H1 (cell line): Measurements from ENCODE around the gene MBD3L1. TPM values are rescaled to one million over a fixed set of nuclear protein-coding genes. Genes with fewer than 3 reads are reported as not detected.

Source experiments
- CTCF ChIA-PET: fragments of 300-600 bp; sonication (Branson Sonifier 250); formaldehyde crosslinking; loops from one replicate; lab custom pipeline; 2021; ENCODE audit not compliant: partially characterized antibody; lab: Charles Lee
- POLR2A ChIA-PET: fragments of 300-600 bp; sonication (Branson Sonifier 250); formaldehyde crosslinking; loops from one replicate; lab custom pipeline; 2021; ENCODE audit warnings: inconsistent platforms; ENCODE audit not compliant: partially characterized antibody; lab: Charles Lee
- DNase-seq, 2 experiments: peaks; one replicate each; pipeline versions ENCODE4 v3.0.0 to v3.0.0-alpha.2; 2010 to 2022; ENCODE audit warnings: low spot score in 2 of 2, low read depth in 1 of 2, mixed read lengths in 1 of 2
- FAIRE-seq: peaks from 2 replicates; lab custom pipeline; 2011; peaks lifted over from hg19 to GRCh38; lab: Jason Lieb, UNC
- H2AFZ ChIP-seq: 2 replicates; pipeline ENCODE4 v1.8.1; 2012; ENCODE audit warnings: low read length, inconsistent platforms
- H2AK5ac ChIP-seq: 2 replicates; pipeline ENCODE4 v1.6.1; 2013; ENCODE audit warnings: low read depth, low read length
- H2BK120ac ChIP-seq: replicated peaks from 2 replicates; pipeline ENCODE3; 2013; ENCODE audit warnings: low read depth, low read length, inconsistent platforms
- H2BK12ac ChIP-seq: 2 replicates; pipeline ENCODE4 v1.6.1; 2013; ENCODE audit warnings: low read depth, low read length
- H2BK15ac ChIP-seq: 2 replicates; pipeline ENCODE4 v1.6.1; 2013; ENCODE audit warnings: low read length
- H2BK20ac ChIP-seq: 2 replicates; pipeline ENCODE4 v1.6.1; 2013; ENCODE audit warnings: low read length
- H2BK5ac ChIP-seq: 2 replicates; pipeline ENCODE4 v1.6.1; 2013; ENCODE audit warnings: low read depth, low read length
- H3K14ac ChIP-seq: 2 replicates; pipeline ENCODE4 v1.6.1; 2013; ENCODE audit warnings: inconsistent platforms; ENCODE audit not compliant: insufficient read length
- H3K18ac ChIP-seq: 2 replicates; pipeline ENCODE4 v1.6.1; 2013; ENCODE audit warnings: low read length; ENCODE audit errors: extremely low read depth
- H3K23ac ChIP-seq: 2 replicates; pipeline ENCODE4 v1.6.1; 2013; ENCODE audit warnings: inconsistent platforms; ENCODE audit not compliant: insufficient read length
- H3K23me2 ChIP-seq: 2 replicates; pipeline ENCODE4 v1.6.1; 2013; ENCODE audit warnings: low read depth, low read length
- H3K27ac ChIP-seq: 2 replicates; pipeline ENCODE4 v1.6.1; 2011; ENCODE audit warnings: low read depth, low read length, inconsistent platforms
- H3K27me3 ChIP-seq, 4 experiments: replicated peaks in 1 of 4; 1 replicate in 1 of 4; 2 replicates in 3 of 4; pipeline versions ENCODE4 v1.6.1 to v1.8.1; 2011 to 2013; ENCODE audit warnings: low read length in 3 of 4, mild to moderate bottlenecking in 3 of 4, inconsistent platforms in 2 of 4, mixed read lengths in 2 of 4, moderate library complexity in 1 of 4; ENCODE audit not compliant: control insufficient read depth in 3 of 4, insufficient read depth in 3 of 4; ENCODE audit errors: extremely low read depth in 1 of 4
- H3K36me3 ChIP-seq, 4 experiments: 2 replicates each; pipeline versions ENCODE4 v1.6.1 to v1.8.1; 2011 to 2013; ENCODE audit warnings: mild to moderate bottlenecking in 4 of 4, low read length in 3 of 4, moderate library complexity in 2 of 4, control low read depth in 1 of 4, inconsistent platforms in 1 of 4; ENCODE audit not compliant: insufficient read depth in 4 of 4, control insufficient read depth in 2 of 4
- H3K4ac ChIP-seq: replicated peaks from 2 replicates; pipeline ENCODE3; 2013; ENCODE audit warnings: low read length, low read depth, mixed read lengths, inconsistent platforms; ENCODE audit not compliant: insufficient read length
- H3K4me1 ChIP-seq, 4 experiments: replicated peaks in 1 of 4; 1 replicate in 1 of 4; 2 replicates in 3 of 4; pipeline versions ENCODE4 v1.6.1 to v1.8.1; 2011 to 2013; ENCODE audit warnings: low read length in 3 of 4, inconsistent platforms in 2 of 4, mixed read lengths in 1 of 4; ENCODE audit not compliant: insufficient read depth in 4 of 4, control insufficient read depth in 3 of 4
- H3K4me2 ChIP-seq, 2 experiments: 2 replicates each; pipeline versions ENCODE4 v1.6.1 to v1.8.1; 2011 to 2013; ENCODE audit warnings: low read depth in 2 of 2, low read length in 2 of 2, control low read depth in 1 of 2, inconsistent platforms in 1 of 2, mild to moderate bottlenecking in 1 of 2; ENCODE audit not compliant: insufficient read depth in 1 of 2
- H3K4me3 ChIP-seq, 4 experiments: fragments of 200-600, 300-600 bp in 1 of 4; sonication (generic), shearing (Covaris generic), sonication (Bioruptor Twin) in 1 of 4; 2 replicates each; pipeline versions ENCODE4 v1.5.1 to v1.8.1; 2011 to 2016; ENCODE audit warnings: low read length in 4 of 4, low read depth in 3 of 4, control low read depth in 2 of 4, inconsistent platforms in 2 of 4, mild to moderate bottlenecking in 2 of 4, mixed read lengths in 1 of 4, moderate library complexity in 1 of 4; ENCODE audit not compliant: insufficient read depth in 2 of 4; ENCODE audit errors: extremely low read depth in 1 of 4
- H3K56ac ChIP-seq: replicated peaks from 2 replicates; pipeline ENCODE3; 2013; ENCODE audit warnings: low read depth, mild to moderate bottlenecking, mixed read lengths, low read length, inconsistent platforms; ENCODE audit not compliant: insufficient read length
- H3K79me1 ChIP-seq: 2 replicates; pipeline ENCODE4 v1.6.1; 2013; ENCODE audit warnings: low read depth, low read length, control low read depth
- H3K79me2 ChIP-seq, 2 experiments: 2 replicates each; pipeline versions ENCODE4 v1.6.1 to v1.8.1; 2012 to 2013; ENCODE audit warnings: low read length in 2 of 2, mild to moderate bottlenecking in 2 of 2, inconsistent platforms in 1 of 2; ENCODE audit not compliant: insufficient read depth in 2 of 2, control insufficient read depth in 1 of 2
- H3K9ac ChIP-seq, 4 experiments: replicated peaks in 1 of 4; 1 replicate in 1 of 4; 2 replicates in 3 of 4; pipeline versions ENCODE4 v1.6.1 to v1.8.1; 2011 to 2013; ENCODE audit warnings: low read depth in 3 of 4, low read length in 3 of 4, control low read depth in 2 of 4, mild to moderate bottlenecking in 2 of 4, moderate library complexity in 2 of 4, inconsistent platforms in 1 of 4; ENCODE audit errors: extremely low read depth in 1 of 4
- H3K9me3 ChIP-seq, 2 experiments: 2 replicates each; pipeline versions ENCODE4 v1.6.1 to v1.8.1; 2012 to 2013; ENCODE audit warnings: mild to moderate bottlenecking in 2 of 2, moderate library complexity in 2 of 2, control low read depth in 1 of 2, inconsistent platforms in 1 of 2, low read depth in 1 of 2, low read length in 1 of 2, mixed read lengths in 1 of 2; ENCODE audit not compliant: insufficient read depth in 2 of 2
- H4K20me1 ChIP-seq, 2 experiments: replicated peaks in 1 of 2; 2 replicates each; pipeline versions ENCODE3 to v1.8.1; 2011 to 2013; ENCODE audit warnings: inconsistent platforms in 2 of 2, low read length in 2 of 2, mild to moderate bottlenecking in 1 of 2; ENCODE audit not compliant: insufficient read depth in 2 of 2, control insufficient read depth in 1 of 2
- H4K5ac ChIP-seq: 2 replicates; pipeline ENCODE4 v1.6.1; 2013; ENCODE audit warnings: low read length, low read depth, mixed read lengths, inconsistent platforms; ENCODE audit not compliant: insufficient read length
- H4K8ac ChIP-seq: 2 replicates; pipeline ENCODE4 v1.8.0; 2013; ENCODE audit warnings: mild to moderate bottlenecking, moderate library complexity, low read length, inconsistent platforms; ENCODE audit not compliant: insufficient read depth; ENCODE audit errors: extremely low read depth
- H4K91ac ChIP-seq: replicated peaks from 2 replicates; pipeline ENCODE3; 2013; ENCODE audit warnings: low read length, mixed read lengths, inconsistent platforms; ENCODE audit not compliant: insufficient read length
- HDAC6 ChIP-seq: IDR thresholded peaks from one replicate; pipeline ENCODE4 v1.7.1; 2012; ENCODE audit warnings: low read depth, mild to moderate bottlenecking, inconsistent platforms, low read length, moderate library complexity
- NRF1 ChIP-seq: IDR thresholded peaks from 2 replicates; pipeline ENCODE4 v1.6.1; 2011; ENCODE audit warnings: mild to moderate bottlenecking, low read depth, low read length, improper control_type of control experiment
- TEAD4 ChIP-seq: IDR thresholded peaks from 2 replicates; pipeline ENCODE4 v1.6.1; 2012; ENCODE audit warnings: low read depth, low read length, inconsistent platforms, mixed read lengths
- WGBS, 2 experiments: shearing (Covaris generic) in 1 of 2; methylation state at CpG; one replicate each; pipeline versions ENCODE4 v1.1.6 to v1.1.7; 2013 to 2015; ENCODE audit warnings: low lambda C conversion rate in 2 of 2, mixed read lengths in 2 of 2, inconsistent platforms in 1 of 2, low coverage in 1 of 2, missing lambda C conversion rate in 1 of 2; ENCODE audit not compliant: insufficient replicate concordance in 2 of 2, insufficient coverage in 1 of 2, insufficient read length in 1 of 2; ENCODE audit errors: extremely low coverage in 1 of 2, missing lambda C conversion rate in 1 of 2; 5-methylcytosine and 5-hydroxymethylcytosine counted together
- polyA plus RNA-seq, 7 experiments: library from polyadenylated mRNA; depleted of rRNA in 3 of 7; stranded (reverse) in 5 of 7; unstranded in 2 of 7; fragments of >200 nt in 5 of 7; fragments of 200-250 nt in 2 of 7; gene quantifications; 1 replicate in 5 of 7; 2 replicates in 1 of 7; 4 replicates in 1 of 7; pipeline versions ENCODE4 v1.2.1 to v1.2.3, GENCODE V29; 2011 to 2013; ENCODE audit warnings: missing spikeins in 2 of 7, mixed read lengths in 2 of 7
- total RNA-seq: library from RNA; stranded (reverse); fragmentation: NEBNext Ultra II Directional; extraction: Animal tissue kit (Norgen Biotek cat#: 25700); gene quantifications from 2 replicates; pipeline ENCODE4 v1.2.1, GENCODE V29; 2021

MBD3L1 gene
- total and polyA plus RNA-seq, 2 of the 8 experiments (the other 6 are each of a cell fraction or from before 2014, with no cell fraction given) = not detected

GRCh38 chr19:8831832-8832131 lies 395 bp upstream of the MBD3L1 start:
- H3K23ac ChIP-seq = no peak overlapping the region
- peaks cover 0 to 7% (median 0%) of the 10 kb centered on the region in 4 experiments; a peak in 3 of 8 replicates for H3K36me3 ChIP-seq
- no peaks in the 10 kb centered on the region for H4K20me1 ChIP-seq
- no peak overlapping the region for H2AK5ac ChIP-seq
- no peaks in the 10 kb centered on the region for H3K79me1 ChIP-seq
- no peak overlapping the region for H2BK120ac ChIP-seq
- no peaks in the 10 kb centered on the region; the same call in 1 of the 2 replicates for H3K23me2 ChIP-seq
- H4K91ac ChIP-seq = no peak overlapping the region
- ChIA-PET CTCF (no interaction called here), POLR2A (no interaction called here)
- TF ChIP-seq NRF1 (no peak), TEAD4 (no peak), HDAC6 (no peak)
- no peaks in the 10 kb centered on the region for H3K79me2 ChIP-seq
- H3K4me1 ChIP-seq = no peaks in the 10 kb centered on the region
- H3K4ac ChIP-seq = no peak overlapping the region
- no peak overlapping the region for H3K56ac ChIP-seq
- H2BK12ac ChIP-seq = no peak overlapping the region
- H2BK5ac ChIP-seq = no peak overlapping the region
- no peak overlapping the region for H3K14ac ChIP-seq
- peak overlapping the region; percentile 62 to 81 (median 72); a peak in 6 of 7 replicates for H3K9ac ChIP-seq
- peak in 1 of 2 experiments; percentile 42 for DNase-seq
- FAIRE-seq = no peak
- peak overlapping the region; percentile 49 to 79 for H3K4me2 ChIP-seq
- no peak overlapping the region for H2BK15ac ChIP-seq
- peaks cover 3 to 6% of the 10 kb centered on the region in 2 experiments; a peak in 1 of 4 replicates for H3K9me3 ChIP-seq
- no peaks in the 10 kb centered on the region for H3K27me3 ChIP-seq
- peak overlapping the region; percentile 41; the same call in 1 of the 2 replicates for H3K27ac ChIP-seq
- H3K18ac ChIP-seq = no peak overlapping the region; the same call in 1 of the 2 replicates
- H2BK20ac ChIP-seq = no peak overlapping the region
- H3K4me3 ChIP-seq = peak overlapping the region; percentile 72 to 92 (median 76)
- WGBS, 2 experiments = 2% methylated on average over 15 of the region's 16 CpGs; no CpG with 5 or more reads in 1 of the 2 experiments
- H4K5ac ChIP-seq = no peak overlapping the region
- peak overlapping the region; percentile 46; the same call in 1 of the 2 replicates for H2AFZ ChIP-seq
- peak overlapping the region; percentile 87; the same call in 1 of the 2 replicates for H4K8ac ChIP-seq
